Measurements from ENCODE around the gene HHIPL2.

DNA sequence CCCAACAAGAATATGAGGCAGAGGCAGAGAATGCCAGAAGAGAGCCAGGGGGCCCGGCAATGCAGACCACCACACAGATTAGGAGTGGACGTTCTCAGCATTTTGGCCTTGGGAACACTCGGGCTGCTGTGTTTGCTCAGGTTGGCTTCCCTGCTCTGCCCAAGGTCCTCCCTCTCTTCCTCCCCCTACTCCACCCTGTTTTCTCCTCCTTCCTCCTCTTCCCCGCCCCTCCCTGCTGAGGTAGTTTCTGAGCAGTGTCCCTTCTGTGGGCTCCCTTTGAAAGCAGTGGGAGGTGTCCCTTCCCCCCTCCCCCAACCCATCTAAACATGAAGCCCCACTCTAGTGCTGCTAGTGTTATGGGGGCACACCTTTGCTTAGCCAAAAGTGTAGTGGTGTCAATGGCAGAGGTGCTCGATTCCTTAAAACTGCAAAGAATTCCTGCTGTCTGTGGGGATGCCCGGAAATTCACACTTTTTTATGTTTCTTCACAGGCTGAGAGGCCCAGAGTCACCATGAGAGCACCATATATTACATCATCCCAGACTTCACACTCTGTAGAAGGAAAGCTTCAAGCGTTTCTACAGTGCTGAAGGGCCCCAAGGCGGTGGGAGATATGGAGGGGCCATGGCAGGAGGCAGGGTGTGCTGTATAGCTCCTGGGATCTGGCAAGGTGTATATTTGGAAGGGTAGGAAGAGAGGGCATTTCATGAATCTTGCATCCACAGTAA, at the start of gene HHIPL2:
- TF ChIP-seq CTCF (IDR thresholded peaks at IDR 0.05; ENCODE audit: low read length) = no peak
- no peak for TF ChIP-seq EZH2 (IDR thresholded peaks at IDR 0.05; ENCODE audit: borderline replicate concordance, low read length)

All from OCI-LY1 (cell line).